Neutrophil (primary cell): ENCODE data around the gene PKD1.
"Not testable (repeated sequence)": the region's sequence is repeated elsewhere in the genome, so short reads cannot be mapped to it uniquely, and the experiment has no call there.

Experiments used
- H3K27ac ChIP-seq: fragments of 200-600 bp; sonication (generic); 2 replicates; pipeline ENCODE4 v1.5.1; 2016; ENCODE audit warnings: mild to moderate bottlenecking, moderate library complexity
- H3K27me3 ChIP-seq: fragments of 200-600 bp; sonication (generic); 2 replicates; pipeline ENCODE4 v1.6.0; 2016; ENCODE audit warnings: mild to moderate bottlenecking
- H3K36me3 ChIP-seq: fragments of 200-600 bp; sonication (generic); 2 replicates; pipeline ENCODE4 v1.5.1; 2017
- H3K4me1 ChIP-seq, 2 experiments: fragments of 200-600 bp in 1 of 2; sonication (generic) in 1 of 2; 1 replicate in 1 of 2; 2 replicates in 1 of 2; pipeline versions ENCODE4 v1.5.1 to v1.6.1; 2013 to 2016; ENCODE audit warnings: low read depth in 1 of 2, low read length in 1 of 2, mild to moderate bottlenecking in 1 of 2, moderate library complexity in 1 of 2; ENCODE audit not compliant: control insufficient read depth in 1 of 2, insufficient read depth in 1 of 2
- H3K4me3 ChIP-seq, 2 experiments: fragments of 200-600 bp in 1 of 2; sonication (generic) in 1 of 2; 1 replicate in 1 of 2; 2 replicates in 1 of 2; pipeline ENCODE4 v1.5.1; 2013 to 2016; ENCODE audit warnings: low read depth in 1 of 2, low read length in 1 of 2, mild to moderate bottlenecking in 1 of 2, moderate library complexity in 1 of 2
- H3K9me3 ChIP-seq: fragments of 200-600 bp; sonication (generic); 2 replicates; pipeline ENCODE4 v1.5.1; 2016

The PKD1 gene

GRCh38 chr16:2129251-2129650, 6.4 kb downstream of the PKD1 start:
- H3K4me3 ChIP-seq, H3K9me3 ChIP-seq, H3K27ac ChIP-seq, H3K36me3 ChIP-seq: not testable (repeated sequence)
- peaks cover 23% of the 10 kb centered on the region for H3K27me3 ChIP-seq
- H3K4me1 ChIP-seq, result peaks cover 7 to 28% of the 10 kb centered on the region in 2 experiments

DNA sequence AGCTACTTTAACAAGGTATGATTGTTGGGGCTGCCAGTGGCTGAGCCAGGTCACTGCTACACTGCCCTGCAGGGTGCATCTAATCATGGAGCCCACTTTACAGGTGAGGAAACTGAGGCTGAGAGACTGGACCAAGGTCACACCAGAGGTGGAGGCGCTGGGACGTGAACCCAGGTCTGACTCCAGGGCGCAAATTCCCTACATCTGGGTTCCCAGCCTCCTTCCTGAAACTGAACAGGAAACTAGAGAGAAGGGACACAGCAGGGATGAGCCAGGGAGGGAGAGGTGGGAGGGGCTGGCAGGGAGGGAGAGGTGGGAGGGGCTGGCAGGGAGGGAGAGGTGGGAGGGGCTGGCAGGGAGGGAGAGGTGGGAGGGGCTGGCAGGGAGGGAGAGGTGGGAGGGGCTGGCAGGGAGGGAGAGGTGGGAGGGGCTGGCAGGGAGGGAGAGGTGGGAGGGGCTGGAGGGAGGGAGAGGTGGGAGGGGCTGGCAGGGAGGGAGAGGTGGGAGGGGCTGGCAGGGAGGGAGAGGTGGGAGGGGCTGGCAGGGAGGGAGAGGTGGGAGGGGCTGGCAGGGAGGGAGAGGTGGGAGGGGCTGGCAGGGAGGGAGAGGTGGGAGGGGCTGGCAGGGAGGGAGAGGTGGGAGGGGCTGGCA, 7.9 kb downstream of the PKD1 start:
- H3K27ac ChIP-seq, H3K4me3 ChIP-seq, H3K9me3 ChIP-seq, H3K36me3 ChIP-seq: not testable (repeated sequence)
- peaks cover 31% of the 10 kb centered on the region for H3K27me3 ChIP-seq
- peaks cover 7 to 28% of the 10 kb centered on the region in 2 experiments for H3K4me1 ChIP-seq

GRCh38 chr16:2126928-2127556, 8.7 kb downstream of the PKD1 start:
- Histone ChIP-seq H3K27me3 (peaks cover 31% of the 10 kb centered on the region), H3K4me1 (peaks cover 7 to 28% of the 10 kb centered on the region in 2 experiments)
- H3K4me3 ChIP-seq, H3K9me3 ChIP-seq, H3K36me3 ChIP-seq, H3K27ac ChIP-seq: not testable (repeated sequence)

GRCh38 chr16:2126161-2126743, 9.4 kb downstream of the PKD1 start:
- H3K27ac ChIP-seq, result not testable (repeated sequence)

DNA sequence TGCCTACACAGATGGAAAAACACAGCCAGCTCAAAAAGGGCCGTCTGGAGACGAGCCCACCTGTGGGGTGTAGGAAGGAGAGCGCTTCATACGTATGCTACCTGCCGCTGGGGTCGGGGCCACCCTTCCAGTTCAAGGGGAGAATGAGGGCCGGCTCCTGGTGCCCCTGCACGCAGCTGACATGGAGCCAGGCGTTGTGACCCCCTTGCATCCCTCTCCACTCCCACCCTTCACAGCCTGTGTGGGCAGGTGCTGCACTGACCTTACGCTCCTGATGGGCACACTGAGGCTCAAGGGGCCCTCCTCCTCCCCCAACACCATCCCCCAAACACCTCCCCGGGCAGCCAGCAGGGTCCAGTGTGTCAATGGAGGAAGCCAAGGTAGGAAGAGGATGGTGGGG, 10.1 kb downstream of the PKD1 start:
- not testable (repeated sequence) for H3K9me3 ChIP-seq, H3K4me3 ChIP-seq, H3K27ac ChIP-seq, H3K36me3 ChIP-seq
- peaks cover 7 to 28% of the 10 kb centered on the region in 2 experiments for H3K4me1 ChIP-seq
- H3K27me3 ChIP-seq, result peaks cover 31% of the 10 kb centered on the region

More at GRCh38 chr16:2126161-2126743, 9.4 kb downstream of the PKD1 start:
- H3K27me3 ChIP-seq, result peaks cover 31% of the 10 kb centered on the region
- not testable (repeated sequence) for H3K4me3 ChIP-seq, H3K9me3 ChIP-seq, H3K36me3 ChIP-seq
- H3K4me1 ChIP-seq, result peaks cover 7 to 28% of the 10 kb centered on the region in 2 experiments

DNA sequence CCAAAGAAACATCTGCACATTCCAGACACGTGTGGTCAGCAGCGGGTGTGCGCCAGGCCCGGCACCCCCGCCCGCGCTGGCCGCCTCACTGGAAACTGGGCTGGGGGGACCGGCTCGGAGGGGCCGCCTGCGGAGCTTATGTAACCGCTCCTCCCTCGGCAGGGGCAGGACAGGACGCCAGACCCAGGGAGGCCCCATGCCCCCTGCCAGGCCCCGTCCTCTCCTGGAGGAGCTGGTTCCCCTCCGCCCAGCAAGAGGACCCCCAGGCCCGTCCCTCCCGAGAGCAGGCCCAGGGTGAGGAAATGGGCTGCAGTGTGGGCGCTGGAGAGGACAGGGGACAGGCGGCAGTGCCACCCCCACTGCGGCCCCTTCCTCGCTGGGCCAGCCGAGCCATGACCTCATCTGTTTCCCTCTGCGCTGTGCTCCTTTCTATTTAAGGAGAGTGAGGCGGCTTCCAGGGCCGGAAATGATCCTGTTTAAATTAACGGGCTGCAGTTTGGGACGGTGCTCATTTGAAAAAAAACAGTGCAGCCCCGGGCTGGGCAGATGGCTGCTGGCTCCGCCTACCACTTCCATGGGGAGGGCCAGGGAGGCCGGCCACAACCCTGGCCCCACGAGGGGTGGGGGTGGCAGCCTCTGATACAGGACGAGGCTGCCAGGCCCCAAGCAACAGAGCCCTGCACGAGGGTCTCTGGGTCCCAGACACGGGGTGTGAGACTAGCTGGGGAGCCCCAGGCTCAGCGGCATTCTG, 10.8 kb downstream of the PKD1 start:
- H3K27me3 ChIP-seq, result peaks cover 31% of the 10 kb centered on the region
- H3K27ac ChIP-seq, H3K36me3 ChIP-seq, H3K9me3 ChIP-seq: not testable (repeated sequence)
- H3K4me1 ChIP-seq, result peaks cover 7 to 28% of the 10 kb centered on the region in 2 experiments
- H3K4me3 ChIP-seq, result peak overlapping the region in 1 of 2 experiments; percentile 7

DNA sequence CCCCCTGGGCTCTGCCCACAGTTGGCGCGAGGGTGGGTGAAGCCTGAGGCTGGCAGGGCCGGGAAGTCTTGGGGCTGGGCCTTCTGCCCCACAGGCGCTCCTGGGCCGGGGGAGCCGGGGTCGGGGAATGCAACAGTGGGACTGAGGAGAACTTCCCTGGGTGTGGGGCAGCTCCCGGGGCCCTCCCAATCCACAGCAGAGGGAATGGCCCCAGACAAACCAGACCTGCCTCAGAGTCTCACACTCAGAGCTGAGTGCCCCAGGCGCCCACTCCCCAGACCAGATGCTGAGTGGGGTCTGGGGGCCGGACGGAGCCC, 11.4 kb downstream of the PKD1 start:
- Histone ChIP-seq H3K27me3 (peaks cover 31% of the 10 kb centered on the region), H3K4me1 (peaks cover 7 to 28% of the 10 kb centered on the region in 2 experiments)
- not testable (repeated sequence) for H3K27ac ChIP-seq, H3K36me3 ChIP-seq, H3K9me3 ChIP-seq, H3K4me3 ChIP-seq

GRCh38 chr16:2123706-2124376, 11.9 kb downstream of the PKD1 start:
- Histone ChIP-seq H3K27me3 (peaks cover 31% of the 10 kb centered on the region), H3K4me1 (peaks cover 6 to 28% of the 10 kb centered on the region in 2 experiments)
- H3K27ac ChIP-seq, H3K36me3 ChIP-seq, H3K4me3 ChIP-seq, H3K9me3 ChIP-seq: not testable (repeated sequence)

GRCh38 chr16:2122934-2123683, 12.6 kb downstream of the PKD1 start:
- H3K4me1 ChIP-seq, result peaks cover 0 to 22% of the 10 kb centered on the region in 2 experiments
- not testable (repeated sequence) for H3K27ac ChIP-seq, H3K9me3 ChIP-seq, H3K36me3 ChIP-seq, H3K4me3 ChIP-seq
- peaks cover 31% of the 10 kb centered on the region for H3K27me3 ChIP-seq
